ENCODE results near the gene DNAI1. TPM values are rescaled to one million over a fixed set of nuclear protein-coding genes. Genes with fewer than 3 reads are reported as not detected.
A peak's percentile ranks its signal among the peaks of the same experiment; 100 is the strongest.
"Not testable (repeated sequence)": the region's sequence is repeated elsewhere in the genome, so short reads cannot be mapped to it uniquely, and the experiment has no call there.

DNAI1 gene
- total RNA-seq, 1 donor from 2014 or later = 0.52 TPM

DNA sequence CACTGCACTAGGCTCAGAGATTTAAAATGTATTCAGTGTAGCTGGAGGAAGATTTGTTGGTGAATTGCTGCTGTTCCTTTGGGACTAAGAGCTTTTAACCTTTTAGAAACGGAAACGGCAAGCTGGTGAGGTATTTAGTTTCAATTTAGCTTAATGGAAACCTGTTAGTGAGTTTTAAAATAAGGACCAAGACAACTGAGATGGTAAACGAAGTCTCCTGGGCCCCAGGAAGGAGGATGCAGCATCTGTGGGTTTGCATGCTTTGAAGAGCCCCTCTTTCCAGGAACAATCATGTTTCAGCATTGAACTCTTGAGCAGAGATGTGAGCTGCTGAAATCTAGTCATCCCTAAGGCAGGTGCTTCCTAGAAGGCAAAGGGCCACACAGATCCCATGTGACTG, 16.5 kb downstream of the DNAI1 start:
- Histone ChIP-seq H2AFZ (replicated peaks) (no peak overlapping the region), H4K20me1 (ENCODE audit: low read depth) (no peaks in the 10 kb centered on the region), H3K4me1 (peaks cover 9% of the 10 kb centered on the region), H3K36me3 (no peaks in the 10 kb centered on the region), H3F3A (ENCODE audit: low read depth) (peaks cover 3% of the 10 kb centered on the region), H3K9ac (no peak overlapping the region), H3K9me3 (ENCODE audit: low read depth) (no peaks in the 10 kb centered on the region), H3K4me3 (no peak overlapping the region), H3K79me2 (ENCODE audit: low read depth) (no peaks in the 10 kb centered on the region), H3K4me2 (no peak overlapping the region), H3K27me3 (peaks cover 9% of the 10 kb centered on the region), H3K27ac (no peak overlapping the region)
- no peak for DNase-seq (ENCODE audit: low spot score)
- TF ChIP-seq EZH2 (IDR thresholded peaks at IDR 0.05) (no peak), EZH2phosphoT487 (IDR thresholded peaks at IDR 0.05) (no peak), CTCF (IDR thresholded peaks at IDR 0.05) (no peak)
- peaks cover 17% of the 10 kb centered on the region for H3K4me1 Mint-ChIP-seq
- H3K36me3 Mint-ChIP-seq = no peaks in the 10 kb centered on the region
- H3K27ac Mint-ChIP-seq = no peak overlapping the region
- H3K4me3 Mint-ChIP-seq = no peak overlapping the region
- H3K9me3 Mint-ChIP-seq = no peaks in the 10 kb centered on the region
- no peaks in the 10 kb centered on the region for H3K27me3 Mint-ChIP-seq (ENCODE audit: insufficient read depth, low read depth)

DNA sequence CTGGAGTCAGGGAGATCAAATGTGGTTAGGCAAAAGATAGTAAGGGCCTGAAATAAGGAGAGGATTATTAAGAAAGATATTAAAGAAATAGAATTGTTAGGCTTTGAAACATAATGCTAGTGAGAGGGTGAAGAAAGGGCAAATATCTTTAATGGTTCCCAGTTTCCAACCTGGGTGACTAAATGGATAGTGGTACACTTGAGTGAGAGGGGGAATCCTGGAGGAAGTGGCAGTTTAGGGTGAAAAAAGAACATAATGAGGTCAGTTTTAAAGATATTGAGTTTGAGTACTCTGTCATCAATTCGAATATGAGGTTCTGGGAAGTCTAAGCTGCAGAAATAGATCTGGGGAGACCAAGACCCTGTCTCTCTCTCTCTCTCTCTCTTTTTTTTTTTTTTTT, 18.9 kb downstream of the DNAI1 start:
- peaks cover 17% of the 10 kb centered on the region for H3K4me1 Mint-ChIP-seq
- no peaks in the 10 kb centered on the region for H3K9me3 Mint-ChIP-seq
- no peak overlapping the region for H3K4me2 ChIP-seq
- H3F3A ChIP-seq (ENCODE audit: low read depth) = peaks cover 3% of the 10 kb centered on the region
- no peak overlapping the region for H3K27ac ChIP-seq
- no peak for DNase-seq (ENCODE audit: low spot score)
- H3K36me3 Mint-ChIP-seq = no peaks in the 10 kb centered on the region
- H3K27me3 Mint-ChIP-seq (ENCODE audit: insufficient read depth, low read depth) = peaks cover 2% of the 10 kb centered on the region
- no peak for TF ChIP-seq EZH2 (IDR thresholded peaks at IDR 0.05)
- TF ChIP-seq CTCF (IDR thresholded peaks at IDR 0.05) = no peak
- TF ChIP-seq EZH2phosphoT487 (IDR thresholded peaks at IDR 0.05) = no peak
- H3K36me3 ChIP-seq = no peaks in the 10 kb centered on the region
- no peak overlapping the region for H3K27ac Mint-ChIP-seq
- H3K4me1 ChIP-seq = peaks cover 9% of the 10 kb centered on the region
- H3K9me3 ChIP-seq (ENCODE audit: low read depth) = no peaks in the 10 kb centered on the region
- H3K9ac ChIP-seq = no peak overlapping the region
- peaks cover 9% of the 10 kb centered on the region for H3K27me3 ChIP-seq
- no peak overlapping the region for H3K4me3 ChIP-seq
- H4K20me1 ChIP-seq (ENCODE audit: low read depth) = no peaks in the 10 kb centered on the region
- no peak overlapping the region for H2AFZ ChIP-seq (replicated peaks)
- no peaks in the 10 kb centered on the region for H3K79me2 ChIP-seq (ENCODE audit: low read depth)
- no peak overlapping the region for H3K4me3 Mint-ChIP-seq

DNA sequence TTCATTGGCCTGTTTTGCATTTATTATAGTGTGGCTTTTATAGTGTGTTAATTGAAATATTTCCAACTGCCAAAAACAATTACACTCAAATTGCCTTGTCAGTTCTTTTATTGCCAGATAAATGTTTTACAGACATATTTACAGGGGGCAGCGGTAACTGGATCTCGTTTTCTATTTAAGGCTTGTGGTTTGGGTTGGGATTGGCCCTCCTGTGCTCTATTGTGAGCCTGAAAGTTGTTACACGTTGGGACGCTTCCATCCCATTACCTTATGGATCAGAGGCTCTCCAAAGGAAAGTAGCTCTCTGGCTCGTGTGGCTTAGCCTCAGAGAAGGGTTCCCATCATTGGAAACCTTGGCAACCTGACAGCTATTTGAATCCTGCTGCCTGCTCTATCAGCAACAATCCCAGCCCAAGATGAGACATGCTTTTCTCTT, 20.8 kb downstream of the DNAI1 start:
- peak overlapping the region; percentile 38 for H3K4me3 Mint-ChIP-seq
- H3K27me3 Mint-ChIP-seq (ENCODE audit: insufficient read depth, low read depth) = peaks cover 2% of the 10 kb centered on the region
- Histone ChIP-seq H2AFZ (replicated peaks) (no peak overlapping the region), H4K20me1 (ENCODE audit: low read depth) (no peaks in the 10 kb centered on the region), H3K36me3 (no peaks in the 10 kb centered on the region), H3K27ac (no peak overlapping the region), H3F3A (ENCODE audit: low read depth) (peaks cover 3% of the 10 kb centered on the region), H3K4me1 (peaks cover 9% of the 10 kb centered on the region), H3K9me3 (ENCODE audit: low read depth) (no peaks in the 10 kb centered on the region), H3K79me2 (ENCODE audit: low read depth) (no peaks in the 10 kb centered on the region), H3K9ac (no peak overlapping the region), H3K27me3 (peaks cover 9% of the 10 kb centered on the region), H3K4me2 (no peak overlapping the region), H3K4me3 (no peak overlapping the region)
- peak; percentile 41 for DNase-seq (ENCODE audit: low spot score)
- TF ChIP-seq EZH2phosphoT487 (IDR thresholded peaks at IDR 0.05) = no peak
- no peak for TF ChIP-seq EZH2 (IDR thresholded peaks at IDR 0.05)
- TF ChIP-seq CTCF (IDR thresholded peaks at IDR 0.05) = no peak
- H3K27ac Mint-ChIP-seq = peak overlapping the region; percentile 75
- H3K36me3 Mint-ChIP-seq = no peaks in the 10 kb centered on the region
- H3K9me3 Mint-ChIP-seq = no peaks in the 10 kb centered on the region
- peaks cover 17% of the 10 kb centered on the region for H3K4me1 Mint-ChIP-seq

- H3F3A ChIP-seq (ENCODE audit: low read depth); H3K27ac ChIP-seq; H3K9me3 ChIP-seq (ENCODE audit: low read depth); H2AFZ ChIP-seq (replicated peaks); H3K4me2 ChIP-seq; H4K20me1 ChIP-seq (ENCODE audit: low read depth); DNase-seq (ENCODE audit: low spot score); H3K9me3 Mint-ChIP-seq; H3K9ac ChIP-seq; H3K79me2 ChIP-seq (ENCODE audit: low read depth); H3K27me3 Mint-ChIP-seq (ENCODE audit: insufficient read depth, low read depth); H3K4me3 ChIP-seq; H3K4me1 ChIP-seq; H3K27me3 ChIP-seq; H3K36me3 ChIP-seq; H3K4me3 Mint-ChIP-seq; H3K36me3 Mint-ChIP-seq: not testable (repeated sequence)
- Mint-ChIP-seq H3K27ac (peak overlapping the region; percentile 64), H3K4me1 (peaks cover 29% of the 10 kb centered on the region)
Observed at GRCh38 chr9:34481620-34482019, 23.0 kb downstream of the DNAI1 start.

DNA sequence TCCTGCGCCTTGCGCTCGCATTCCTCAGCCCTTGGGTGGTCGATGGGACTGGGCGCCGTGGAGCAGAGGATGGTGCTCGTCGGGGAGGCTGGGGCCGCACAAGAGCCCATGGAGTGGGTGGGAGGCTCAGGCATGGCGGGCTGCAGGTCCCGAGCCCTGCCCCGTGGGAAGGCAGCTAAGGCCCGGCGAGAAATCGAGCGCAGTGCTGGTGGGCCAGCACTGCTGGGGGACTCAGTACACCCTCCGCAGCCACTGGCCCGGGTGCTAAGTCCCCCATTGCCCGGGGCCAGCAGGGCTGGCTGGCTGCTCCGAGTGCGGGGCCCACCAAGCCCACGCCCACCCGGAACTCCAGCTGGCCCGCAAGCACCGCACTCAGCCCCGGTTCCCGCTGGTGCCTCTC, 24.1 kb downstream of the DNAI1 start:
- H3K27me3 ChIP-seq; H3K9me3 Mint-ChIP-seq; H3F3A ChIP-seq (ENCODE audit: low read depth); H3K4me3 ChIP-seq; H3K4me3 Mint-ChIP-seq; H4K20me1 ChIP-seq (ENCODE audit: low read depth); H3K79me2 ChIP-seq (ENCODE audit: low read depth); H3K4me2 ChIP-seq; DNase-seq (ENCODE audit: low spot score); H3K27ac Mint-ChIP-seq; H3K4me1 ChIP-seq; H2AFZ ChIP-seq (replicated peaks); H3K27ac ChIP-seq; H3K27me3 Mint-ChIP-seq (ENCODE audit: insufficient read depth, low read depth); H3K36me3 ChIP-seq; H3K36me3 Mint-ChIP-seq; H3K9me3 ChIP-seq (ENCODE audit: low read depth); H3K9ac ChIP-seq: not testable (repeated sequence)
- peaks cover 29% of the 10 kb centered on the region for H3K4me1 Mint-ChIP-seq
